GM12878 (cell line): ENCODE results near the gene ABCA13. TPM values are rescaled to one million over a fixed set of nuclear protein-coding genes. Genes with fewer than 3 reads are reported as not detected.

ENCODE experiments used
- ATAC-seq: fragments of 200-7000 bp; cut with Tn5 transposase; 3 replicates; pipeline ENCODE4 v1.9.1; 2020; ENCODE audit warnings: mild to moderate bottlenecking, moderate library complexity
- BruUV-seq: library from RNA; stranded (reverse); fragments of 400-500 nt; replicated peaks from 2 replicates; lab custom pipeline; 2021; lab: Mats Ljungman, UMichigan
- CTCF ChIA-PET: fragments of 300-600 bp; sonication (Branson Sonifier 250); formaldehyde crosslinking; extraction: SDS; loops from one replicate; lab custom pipeline; 2021; ENCODE audit warnings: inconsistent platforms; lab: Yijun Ruan, JAX
- POLR2A ChIA-PET: fragments of 350-600 bp; formaldehyde crosslinking; extraction: SDS; loops from one replicate; lab custom pipeline; 2021; ENCODE audit warnings: inconsistent platforms; lab: Charles Lee
- RAD21 ChIA-PET: fragments of 300-600 bp; sonication (Branson Sonifier 250); formaldehyde crosslinking; loops from one replicate; lab custom pipeline; 2023; ENCODE audit warnings: antibody characterized with exemption; ENCODE audit not compliant: unreplicated experiment; lab: Charles Lee
- SMC1A ChIA-PET: fragments of 300-600 bp; sonication (Branson Sonifier 250); formaldehyde crosslinking; loops from one replicate; lab custom pipeline; 2023; ENCODE audit not compliant: unreplicated experiment, uncharacterized antibody; lab: Charles Lee
- DNase-seq: peaks from one replicate; pipeline ENCODE4 v3.0.0-alpha.2; 2011; ENCODE audit warnings: low read depth, low spot score
- FAIRE-seq: peaks from 3 replicates; lab custom pipeline; 2011; peaks lifted over from hg19 to GRCh38; lab: Jason Lieb, UNC
- H2AFZ ChIP-seq: 2 replicates; pipeline ENCODE4 v1.6.0; 2011; ENCODE audit warnings: low read depth, low read length, control low read depth; ENCODE audit not compliant: control insufficient read depth
- H3K27ac ChIP-seq: 2 replicates; pipeline ENCODE4 v1.5.1; 2011; ENCODE audit warnings: control low read depth; ENCODE audit not compliant: control insufficient read depth, insufficient read depth
- H3K27me3 ChIP-seq, 2 experiments: replicated peaks in 1 of 2; 2 replicates each; pipeline versions ENCODE4 v1.6.0 to v1.6.1; 2011; ENCODE audit warnings: low read length in 1 of 2; ENCODE audit not compliant: control insufficient read depth in 2 of 2, insufficient read depth in 2 of 2
- H3K36me3 ChIP-seq, 2 experiments: 2 replicates each; pipeline ENCODE4 v1.5.1; 2011; ENCODE audit warnings: low read length in 1 of 2; ENCODE audit not compliant: control insufficient read depth in 2 of 2, insufficient read depth in 2 of 2
- H3K4me1 ChIP-seq: 2 replicates; pipeline ENCODE4 v1.6.1; 2011; ENCODE audit warnings: mild to moderate bottlenecking, low read length, moderate library complexity, mixed read lengths; ENCODE audit not compliant: control insufficient read depth, insufficient read depth
- H3K4me2 ChIP-seq: 2 replicates; pipeline ENCODE4 v1.6.0; 2011; ENCODE audit warnings: control low read depth; ENCODE audit not compliant: control insufficient read depth, insufficient read depth
- H3K4me3 ChIP-seq: fragments of 200-600 bp; sonication (generic); 2 replicates; pipeline ENCODE4 v1.5.1; 2016
- H3K79me2 ChIP-seq: 2 replicates; pipeline ENCODE4 v1.6.0; 2011; ENCODE audit warnings: low read length; ENCODE audit not compliant: control insufficient read depth, insufficient read depth
- H3K9ac ChIP-seq: 2 replicates; pipeline ENCODE4 v1.8.0; 2011; ENCODE audit warnings: low read length, control low read depth, mixed read lengths; ENCODE audit not compliant: control insufficient read depth, insufficient read depth
- H3K9me3 ChIP-seq: replicated peaks from 3 replicates; pipeline ENCODE4 v1.5.1; 2011; ENCODE audit warnings: mild to moderate bottlenecking, low read length; ENCODE audit not compliant: control insufficient read depth, insufficient read depth
- H4K20me1 ChIP-seq: 2 replicates; pipeline ENCODE4 v1.6.0; 2011; ENCODE audit not compliant: control insufficient read depth, insufficient read depth
- CHD4 ChIP-seq: fragments of 200-600 bp; sonication (generic); IDR thresholded peaks from 2 replicates; pipeline ENCODE4 v1.6.1; 2016; ENCODE audit warnings: mild to moderate bottlenecking
- CREB1 ChIP-seq: IDR thresholded peaks from 2 replicates; pipeline ENCODE4 v1.6.1; 2012; ENCODE audit warnings: low read depth, mild to moderate bottlenecking, inconsistent platforms
- EP300 ChIP-seq, 2 experiments: fragments of 150-350 bp in 1 of 2; IDR thresholded peaks; 2 replicates each; pipeline ENCODE4 v1.6.1; 2011 to 2012; ENCODE audit warnings: low read depth in 2 of 2, low read length in 2 of 2, borderline replicate concordance in 1 of 2, improper control_type of control experiment in 1 of 2, inconsistent platforms in 1 of 2; ENCODE audit not compliant: control insufficient read depth in 1 of 2
- HDAC2 ChIP-seq: fragments of 200-600 bp; sonication (generic); IDR thresholded peaks from 2 replicates; pipeline ENCODE4 v1.6.1; 2017
- NBN ChIP-seq: fragments of 450-650 bp; IDR thresholded peaks from 2 replicates; pipeline ENCODE4 v1.6.1; 2016
- NR2C1 ChIP-seq: fragments of 450-650 bp; IDR thresholded peaks from 2 replicates; pipeline ENCODE4 v1.6.1; 2017; ENCODE audit warnings: antibody characterized with exemption, mild to moderate bottlenecking, moderate library complexity
- RBBP5 ChIP-seq: fragments of 200-600 bp; sonication (generic); conservative IDR thresholded peaks from 2 replicates; pipeline ENCODE4 v1.6.1; 2016
- RFX5 ChIP-seq: IDR thresholded peaks from 2 replicates; pipeline ENCODE4 v1.6.1; 2011; ENCODE audit warnings: low read depth, low read length, improper control_type of control experiment
- YBX1 ChIP-seq: fragments of 450-650 bp; IDR thresholded peaks from 2 replicates; pipeline ENCODE4 v1.6.1; 2016; ENCODE audit warnings: antibody characterized with exemption
- ZBED1 ChIP-seq: IDR thresholded peaks from 2 replicates; pipeline ENCODE4 v1.6.1; 2016; ENCODE audit warnings: borderline replicate concordance
- WGBS: methylation state at CpG from one replicate; pipeline ENCODE4 v1.1.6; 2016; ENCODE audit warnings: low lambda C conversion rate; ENCODE audit not compliant: insufficient replicate concordance, insufficient coverage; ENCODE audit errors: missing lambda C conversion rate; 5-methylcytosine and 5-hydroxymethylcytosine counted together
- in situ Hi-C: fragments of 300-500 bp; cut with MboI; formaldehyde crosslinking; loops from 9 replicates; pipeline ENCODE4 v1.14.3; 2018; ENCODE audit warnings: mixed read lengths
- intact Hi-C: fragments of 100-400 bp; cut with micrococcal nuclease; formaldehyde crosslinking; loops from one replicate; pipeline ENCODE4 v1.14.2; 2022; ENCODE audit not compliant: unreplicated experiment
- polyA plus RNA-seq, 11 experiments: library from polyadenylated mRNA; depleted of rRNA in 4 of 11; unstranded in 6 of 11; stranded (reverse) in 5 of 11; fragments of >200 nt; fragmentation: Nextera tagmentation in 4 of 11; fragmentation: Illumina TruSeq in 1 of 11; extraction: Ambion mirVana in 4 of 11; extraction: Trizol in 1 of 11; gene quantifications; 1 replicate in 1 of 11; 2 replicates in 10 of 11; pipeline versions ENCODE4 v1.2.1 to v1.2.3, GENCODE V29; 2011 to 2016; ENCODE audit warnings: inconsistent platforms in 2 of 11, missing spikeins in 2 of 11, low read depth in 1 of 11
- total RNA-seq, 4 experiments: library from RNA; depleted of rRNA in 3 of 4; stranded (reverse); fragments of >200 nt in 3 of 4; fragmentation: Illumina TruSeq in 1 of 4; extraction: Trizol in 1 of 4; gene quantifications; 2 replicates each; pipeline versions ENCODE4 v1.2.1 to v1.2.3, GENCODE V29; 2013 to 2021
- TF ChIP-seq, protein P1 (sequence below): fragments of 450-650 bp; formaldehyde crosslinking; IDR thresholded peaks from 2 replicates; pipeline ENCODE4 v1.5.0; 2022; ENCODE audit warnings: mild to moderate bottlenecking, missing genetic modification characterization

ABCA13 gene
- total and polyA plus RNA-seq, 10 of the 15 experiments (the other 5 are each of a cell fraction or from before 2014, with no cell fraction given): under 0.01 to 0.98 (median 0.04) TPM; not detected in 2

DNA sequence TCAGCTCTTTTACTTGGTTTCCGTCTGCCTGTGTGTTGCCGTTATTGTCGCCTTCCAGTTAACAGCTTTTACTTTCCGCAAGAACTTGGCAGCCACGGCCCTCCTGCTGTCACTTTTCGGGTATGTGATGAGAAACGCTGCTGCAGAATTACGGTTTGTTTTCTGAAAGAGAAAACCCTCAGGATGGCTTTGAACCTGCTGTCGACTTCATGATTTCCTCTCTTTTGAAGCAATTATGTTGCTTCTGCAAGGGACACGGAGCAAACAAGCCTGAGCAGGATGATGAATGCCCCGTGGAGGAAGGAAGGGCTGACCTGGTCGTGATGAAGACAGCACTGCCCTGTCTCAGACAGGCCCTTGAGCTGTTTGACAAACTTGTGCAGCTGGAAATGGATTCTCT, 339.8 kb downstream of the ABCA13 start (continued):
- TF ChIP-seq, protein P1, sequence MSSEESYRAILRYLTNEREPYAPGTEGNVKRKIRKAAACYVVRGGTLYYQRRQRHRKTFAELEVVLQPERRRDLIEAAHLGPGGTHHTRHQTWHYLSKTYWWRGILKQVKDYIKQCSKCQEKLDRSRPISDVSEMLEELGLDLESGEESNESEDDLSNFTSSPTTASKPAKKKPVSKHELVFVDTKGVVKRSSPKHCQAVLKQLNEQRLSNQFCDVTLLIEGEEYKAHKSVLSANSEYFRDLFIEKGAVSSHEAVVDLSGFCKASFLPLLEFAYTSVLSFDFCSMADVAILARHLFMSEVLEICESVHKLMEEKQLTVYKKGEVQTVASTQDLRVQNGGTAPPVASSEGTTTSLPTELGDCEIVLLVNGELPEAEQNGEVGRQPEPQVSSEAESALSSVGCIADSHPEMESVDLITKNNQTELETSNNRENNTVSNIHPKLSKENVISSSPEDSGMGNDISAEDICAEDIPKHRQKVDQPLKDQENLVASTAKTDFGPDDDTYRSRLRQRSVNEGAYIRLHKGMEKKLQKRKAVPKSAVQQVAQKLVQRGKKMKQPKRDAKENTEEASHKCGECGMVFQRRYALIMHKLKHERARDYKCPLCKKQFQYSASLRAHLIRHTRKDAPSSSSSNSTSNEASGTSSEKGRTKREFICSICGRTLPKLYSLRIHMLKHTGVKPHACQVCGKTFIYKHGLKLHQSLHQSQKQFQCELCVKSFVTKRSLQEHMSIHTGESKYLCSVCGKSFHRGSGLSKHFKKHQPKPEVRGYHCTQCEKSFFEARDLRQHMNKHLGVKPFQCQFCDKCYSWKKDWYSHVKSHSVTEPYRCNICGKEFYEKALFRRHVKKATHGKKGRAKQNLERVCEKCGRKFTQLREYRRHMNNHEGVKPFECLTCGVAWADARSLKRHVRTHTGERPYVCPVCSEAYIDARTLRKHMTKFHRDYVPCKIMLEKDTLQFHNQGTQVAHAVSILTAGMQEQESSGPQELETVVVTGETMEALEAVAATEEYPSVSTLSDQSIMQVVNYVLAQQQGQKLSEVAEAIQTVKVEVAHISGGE (CRISPR knock-in tag): no peak
- no peak for TF ChIP-seq RBBP5
- TF ChIP-seq CHD4: no peak
- no peak for TF ChIP-seq RFX5
- TF ChIP-seq YBX1: no peak
- no peak for TF ChIP-seq HDAC2
- no peak for TF ChIP-seq CREB1

- Histone ChIP-seq H3K4me2 (no peak overlapping the region), H3K9me3 (no peaks in the 10 kb centered on the region), H3K9ac (no peak overlapping the region), H3K27me3 (no peaks in the 10 kb centered on the region; a peak in 1 of 4 replicates), H3K4me3 (no peak overlapping the region), H3K4me1 (no peaks in the 10 kb centered on the region), H3K36me3 (no peaks in the 10 kb centered on the region), H2AFZ (no peak overlapping the region), H3K79me2 (no peaks in the 10 kb centered on the region), H3K27ac (no peak overlapping the region), H4K20me1 (no peaks in the 10 kb centered on the region)
- DNase-seq (no peak), FAIRE-seq (no peak), ATAC-seq (no peak)
- intact Hi-C loops (no loop called here), in situ Hi-C loops (no loop called here)
- RAD21 ChIA-PET: no interaction called here
- POLR2A ChIA-PET: no interaction called here
- no TSS peak for BruUV-seq
- CTCF ChIA-PET: interaction anchor here (1.1 kb wide), 1 partner anchor 11 kb away, joined by 3 read pairs; no protein-coding TSS in a partner anchor
- SMC1A ChIA-PET: no interaction called here
- 7% methylated on average over 6 of the region's 6 CpGs for WGBS
- no peak for TF ChIP-seq ZBED1
- no peak for TF ChIP-seq EP300 (IDR thresholded peaks at IDR 0.05; ENCODE audit: borderline replicate concordance in 1 of 2, control insufficient read depth in 1 of 2, low read depth in 2 of 2, low read length in 2 of 2)
- no peak for TF ChIP-seq NBN
- no peak for TF ChIP-seq NR2C1
Observed at GRCh38 chr7:48512892-48513291, 341.6 kb downstream of the ABCA13 start.
